A673 (cell line): ENCODE results near the gene TSPAN15. TPM values are rescaled to one million over a fixed set of nuclear protein-coding genes. Genes with fewer than 3 reads are reported as not detected.

Experiments
- BruUV-seq: library from RNA; stranded (reverse); fragments of 400-500 nt; replicated peaks from 2 replicates; lab custom pipeline; 2021; lab: Mats Ljungman, UMichigan
- CTCF ChIA-PET: fragments of 300-600 bp; sonication (Branson Sonifier 250); formaldehyde crosslinking; loops from one replicate; lab custom pipeline; 2022; ENCODE audit warnings: antibody characterized with exemption; lab: Charles Lee
- POLR2A ChIA-PET: fragments of 300-600 bp; sonication (Branson Sonifier 250); formaldehyde crosslinking; loops from one replicate; lab custom pipeline; 2022; ENCODE audit warnings: antibody characterized with exemption; ENCODE audit not compliant: low non-redundant PET; lab: Charles Lee
- DNase-seq: peaks from one replicate; pipeline ENCODE4 v3.0.0-alpha.2; 2015; ENCODE audit warnings: low spot score
- H3K27ac ChIP-seq: fragments of 200-600 bp; sonication (generic); 2 replicates; pipeline ENCODE4 v1.5.1; 2016; ENCODE audit warnings: mixed run types, low read depth, mild to moderate bottlenecking, mixed read lengths, antibody characterized with exemption, low read length; ENCODE audit not compliant: poor library complexity, severe bottlenecking
- H3K27me3 ChIP-seq: fragments of 200-600 bp; sonication (generic); replicated peaks from 2 replicates; pipeline ENCODE4 v1.6.1; 2017; ENCODE audit warnings: mixed run types, low read depth, mild to moderate bottlenecking, mixed read lengths, antibody characterized with exemption, low read length; ENCODE audit not compliant: insufficient read depth, poor library complexity
- H3K36me3 ChIP-seq: fragments of 200-600 bp; sonication (generic); 2 replicates; pipeline ENCODE4 v1.6.1; 2016; ENCODE audit warnings: mixed run types, mild to moderate bottlenecking, mixed read lengths, antibody characterized with exemption, low read length; ENCODE audit not compliant: insufficient read depth, poor library complexity, severe bottlenecking
- H3K4me1 ChIP-seq: fragments of 200-600 bp; sonication (generic); 2 replicates; pipeline ENCODE4 v1.6.1; 2017; ENCODE audit warnings: mixed run types, mild to moderate bottlenecking, mixed read lengths, antibody characterized with exemption, low read length; ENCODE audit not compliant: insufficient read depth, poor library complexity, severe bottlenecking
- H3K4me3 ChIP-seq: fragments of 200-600 bp; sonication (generic); 2 replicates; pipeline ENCODE4 v1.5.1; 2016; ENCODE audit warnings: low read depth, mixed run types, mild to moderate bottlenecking, mixed read lengths, low read length; ENCODE audit not compliant: poor library complexity, severe bottlenecking
- H3K9me3 ChIP-seq: fragments of 200-600 bp; sonication (generic); 2 replicates; pipeline ENCODE4 v1.6.1; 2016; ENCODE audit warnings: mixed run types, low read depth, mild to moderate bottlenecking, mixed read lengths, antibody characterized with exemption, low read length; ENCODE audit not compliant: poor library complexity, severe bottlenecking
- CTCF ChIP-seq: fragments of 300-800, 200-600 bp; sonication (generic); conservative IDR thresholded peaks from 2 replicates; pipeline ENCODE4 v1.5.1; 2017; ENCODE audit warnings: low read depth, mild to moderate bottlenecking, antibody characterized with exemption, low read length, moderate library complexity, mixed read lengths
- EZH2 ChIP-seq: fragments of 200-600 bp; sonication (generic); IDR thresholded peaks from 2 replicates; pipeline ENCODE4 v1.6.1; 2017; ENCODE audit warnings: borderline replicate concordance, low read depth, mild to moderate bottlenecking, mixed read lengths, antibody characterized with exemption, low read length; ENCODE audit not compliant: poor library complexity, severe bottlenecking
- intact Hi-C: fragments of 100-400 bp; cut with micrococcal nuclease; formaldehyde crosslinking; loops from one replicate; pipeline ENCODE4 v1.10.0; 2022; ENCODE audit not compliant: unreplicated experiment
- total RNA-seq: library from RNA; stranded (reverse); gene quantifications from 2 replicates; pipeline ENCODE4 v1.2.3, GENCODE V29; 2021

TSPAN15 gene
- total RNA-seq, 1 experiment from 2014 or later: 2.1 TPM

DNA sequence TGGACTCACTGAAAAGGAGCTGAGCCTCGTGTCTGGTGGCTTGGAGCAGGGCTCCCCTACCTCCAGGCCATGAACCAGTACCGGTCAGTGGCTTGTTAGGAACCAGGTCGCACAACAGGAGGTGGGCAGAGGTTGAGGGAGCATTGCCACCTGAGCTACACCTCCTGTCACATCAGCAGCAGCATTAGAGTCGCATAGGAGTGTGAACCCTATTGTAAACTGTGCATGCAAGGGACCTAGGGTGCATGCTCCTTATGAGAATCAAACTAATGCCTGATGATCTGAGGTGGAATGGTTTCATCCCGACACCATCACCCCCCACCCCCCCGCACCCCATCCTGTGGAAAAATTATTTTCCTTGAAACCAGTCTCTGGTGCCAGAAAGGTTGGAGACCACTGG is 50.4 kb downstream of the TSPAN15 start:
- POLR2A ChIA-PET: no interaction called here
- no TSS peak for BruUV-seq
- no peak for DNase-seq
- no peaks in the 10 kb centered on the region for H3K4me1 ChIP-seq
- no peaks in the 10 kb centered on the region for H3K36me3 ChIP-seq
- no peaks in the 10 kb centered on the region for H3K27me3 ChIP-seq
- CTCF ChIA-PET: no interaction called here
- H3K9me3 ChIP-seq: no peaks in the 10 kb centered on the region
- TF ChIP-seq EZH2: no peak
- TF ChIP-seq CTCF: no peak
- H3K4me3 ChIP-seq: no peak overlapping the region
- intact Hi-C loops: no loop called here
- H3K27ac ChIP-seq: no peak overlapping the region

- POLR2A ChIA-PET: no interaction called here
- Histone ChIP-seq H3K27ac (no peak overlapping the region), H3K27me3 (no peaks in the 10 kb centered on the region), H3K4me1 (no peaks in the 10 kb centered on the region), H3K4me3 (no peak overlapping the region), H3K36me3 (no peaks in the 10 kb centered on the region), H3K9me3 (no peaks in the 10 kb centered on the region)
- TF ChIP-seq CTCF (no peak), EZH2 (no peak)
- DNase-seq: no peak
- intact Hi-C loops: no loop called here
- CTCF ChIA-PET: no interaction called here
- no TSS peak for BruUV-seq
Measured at GRCh38 chr10:69502589-69502988, 51.3 kb downstream of the TSPAN15 start.

- DNase-seq: no peak
- Histone ChIP-seq H3K27me3 (no peaks in the 10 kb centered on the region), H3K4me1 (no peaks in the 10 kb centered on the region), H3K9me3 (no peaks in the 10 kb centered on the region), H3K27ac (no peak overlapping the region), H3K4me3 (no peak overlapping the region), H3K36me3 (no peaks in the 10 kb centered on the region)
- TF ChIP-seq EZH2 (no peak), CTCF (no peak)
- ChIA-PET POLR2A (no interaction called here), CTCF (no interaction called here)
- BruUV-seq: no TSS peak
- intact Hi-C loops: no loop called here
Measured at GRCh38 chr10:69503001-69503895, 52.0 kb downstream of the TSPAN15 start.
